Kidney capillary endothelial cell (primary cell): Measurements from ENCODE around the gene AATK.

Experiments
- DNase-seq: peaks from one replicate; pipeline ENCODE4 v3.0.0-alpha.2; 2018; ENCODE audit warnings: low spot score

AATK gene

GRCh38 chr17:81196505-81197408 is 30.7 kb upstream of the AATK start:
- peak; percentile 51 for DNase-seq

GRCh38 chr17:81195941-81196495 is 30.0 kb upstream of the AATK start:
- no peak for DNase-seq

- DNase-seq = no peak
Observed at GRCh38 chr17:81194941-81195901, 29.2 kb upstream of the AATK start.

- no peak for DNase-seq
Observed at GRCh38 chr17:81194225-81194760, 28.3 kb upstream of the AATK start.

GRCh38 chr17:81193470-81194224 is 27.6 kb upstream of the AATK start:
- DNase-seq = no peak

GRCh38 chr17:81193051-81193410 is 27.0 kb upstream of the AATK start:
- DNase-seq = no peak

GRCh38 chr17:81192386-81193050 is 26.5 kb upstream of the AATK start:
- no peak for DNase-seq

GRCh38 chr17:81191646-81192045 is 25.6 kb upstream of the AATK start:
- DNase-seq = no peak

GRCh38 chr17:81191116-81191515 is 25.1 kb upstream of the AATK start:
- no peak for DNase-seq

- DNase-seq = no peak
Observed at GRCh38 chr17:81190591-81190990, 24.6 kb upstream of the AATK start.

- DNase-seq = peak; percentile 20
Observed at GRCh38 chr17:81189670-81190530, 23.9 kb upstream of the AATK start.

GRCh38 chr17:81189016-81189415 is 23.0 kb upstream of the AATK start:
- DNase-seq = no peak

GRCh38 chr17:81188491-81188840 is 22.4 kb upstream of the AATK start:
- no peak for DNase-seq

GRCh38 chr17:81187586-81188490 is 21.8 kb upstream of the AATK start:
- DNase-seq = no peak

GRCh38 chr17:81187120-81187519 is 21.1 kb upstream of the AATK start:
- no peak for DNase-seq

- DNase-seq = no peak
Observed at GRCh38 chr17:81186203-81186602, 20.2 kb upstream of the AATK start.

GRCh38 chr17:81184555-81184954 is 18.5 kb upstream of the AATK start:
- no peak for DNase-seq

- no peak for DNase-seq
Observed at GRCh38 chr17:81183807-81184206, 17.8 kb upstream of the AATK start.

- no peak for DNase-seq
Observed at GRCh38 chr17:81183316-81183715, 17.3 kb upstream of the AATK start.
